T-helper 1 cell treated with Interleukin-12 subunit alpha and Interleukin-12 subunit beta and Interleukin-4 antibody, amounts not matched to agents 30 μg/mL and 1 μg/mL, for 36 hours (primary cell): ENCODE measurements around the gene IL3.

Experiments used
- H3K27ac Mint-ChIP-seq: one replicate; pipeline ENCODE4 v1.8.0; 2021; ENCODE audit warnings: mild to moderate bottlenecking, mixed read lengths
- H3K27me3 Mint-ChIP-seq: one replicate; pipeline ENCODE4 v1.8.0; 2021; ENCODE audit warnings: low read depth, mixed read lengths
- H3K36me3 Mint-ChIP-seq: one replicate; pipeline ENCODE4 v1.8.0; 2021; ENCODE audit warnings: low read depth, mixed read lengths
- H3K4me1 Mint-ChIP-seq: one replicate; pipeline ENCODE4 v1.8.0; 2021; ENCODE audit warnings: low read depth, mixed read lengths
- H3K4me3 Mint-ChIP-seq: one replicate; pipeline ENCODE4 v1.8.0; 2021; ENCODE audit warnings: mild to moderate bottlenecking, moderate library complexity, mixed read lengths
- H3K9me3 Mint-ChIP-seq: one replicate; pipeline ENCODE4 v1.8.0; 2021; ENCODE audit warnings: mixed read lengths

The IL3 gene

DNA sequence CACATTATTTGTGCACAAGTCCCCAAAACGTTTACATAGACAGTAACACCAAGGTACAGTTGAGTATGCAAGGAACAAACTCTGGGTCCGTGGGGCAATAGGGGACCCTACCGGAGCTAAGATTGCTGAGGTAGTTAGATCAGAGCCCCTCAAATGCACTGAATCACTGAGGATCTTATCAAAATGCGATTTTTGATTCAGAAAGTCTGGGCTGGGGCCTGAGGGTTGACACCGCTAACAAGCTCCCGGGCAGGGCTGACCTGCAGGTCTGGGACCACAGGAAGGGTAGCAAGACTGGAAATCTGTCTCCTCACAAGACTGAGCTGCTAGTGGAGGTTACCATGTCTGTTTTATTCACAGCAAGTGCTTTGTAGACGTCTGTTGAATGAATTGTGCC is 1.8 kb upstream of the IL3 start:
- H3K9me3 Mint-ChIP-seq, result no peaks in the 10 kb centered on the region
- no peak overlapping the region for H3K4me3 Mint-ChIP-seq
- no peak overlapping the region for H3K27ac Mint-ChIP-seq
- peaks cover 20% of the 10 kb centered on the region for H3K27me3 Mint-ChIP-seq
- no peaks in the 10 kb centered on the region for H3K36me3 Mint-ChIP-seq
- peaks cover 56% of the 10 kb centered on the region for H3K4me1 Mint-ChIP-seq

GRCh38 chr5:132059043-132059695 is 1.3 kb upstream of the IL3 start:
- Mint-ChIP-seq H3K9me3 (no peaks in the 10 kb centered on the region), H3K4me1 (peaks cover 58% of the 10 kb centered on the region), H3K36me3 (no peaks in the 10 kb centered on the region), H3K27me3 (peaks cover 18% of the 10 kb centered on the region), H3K4me3 (peak overlapping the region; percentile 19), H3K27ac (peak overlapping the region; percentile 34)

GRCh38 chr5:132059696-132060500 is 557 bp upstream of the IL3 start:
- peaks cover 59% of the 10 kb centered on the region for H3K4me1 Mint-ChIP-seq
- H3K36me3 Mint-ChIP-seq, result no peaks in the 10 kb centered on the region

DNA sequence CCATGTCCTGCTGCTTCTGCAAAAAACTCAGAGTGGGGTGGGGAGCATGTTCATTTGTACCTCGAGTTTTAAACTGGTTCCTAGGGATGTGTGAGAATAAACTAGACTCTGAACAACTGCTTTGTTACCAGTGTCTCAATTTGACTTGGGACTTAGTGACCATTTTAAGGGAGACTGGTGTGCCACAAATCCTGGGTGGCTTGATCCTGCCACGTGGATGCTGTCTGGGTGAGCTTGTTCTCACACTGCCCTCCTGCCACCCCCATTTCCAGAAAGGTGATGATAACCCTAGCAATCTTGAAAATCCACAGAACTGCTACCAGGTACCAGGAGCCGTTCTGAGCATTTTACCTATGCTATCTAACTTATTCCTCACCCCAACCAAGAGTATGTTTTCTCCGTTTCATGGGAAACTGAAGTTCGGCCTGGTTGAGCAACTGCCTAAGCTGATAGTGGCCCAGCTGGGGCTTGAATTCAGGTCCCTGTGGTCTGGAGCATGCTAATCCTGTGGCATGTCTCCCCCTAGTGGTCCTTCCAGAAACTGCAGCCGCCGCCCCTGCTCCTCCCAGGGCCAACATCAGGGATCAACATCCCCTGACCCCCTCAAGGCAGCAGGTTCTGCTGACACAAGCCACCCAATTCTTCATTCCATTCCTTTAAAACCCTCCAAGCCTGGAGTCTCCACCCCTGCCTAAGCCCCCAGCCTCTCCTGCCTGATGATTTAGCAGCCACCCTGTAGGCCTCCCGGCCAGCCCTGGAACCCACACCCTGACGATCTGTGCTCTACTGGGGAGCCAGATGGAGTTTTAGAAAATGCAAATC is 2.8 kb downstream of the IL3 start:
- peaks cover 53% of the 10 kb centered on the region for H3K4me1 Mint-ChIP-seq
- peaks cover 3% of the 10 kb centered on the region for H3K36me3 Mint-ChIP-seq
- H3K27ac Mint-ChIP-seq, result peak overlapping the region; percentile 33

More at GRCh38 chr5:132059696-132060500, 557 bp upstream of the IL3 start:
- Mint-ChIP-seq H3K27me3 (peaks cover 11% of the 10 kb centered on the region), H3K4me3 (no peak overlapping the region), H3K9me3 (no peaks in the 10 kb centered on the region), H3K27ac (no peak overlapping the region)

DNA sequence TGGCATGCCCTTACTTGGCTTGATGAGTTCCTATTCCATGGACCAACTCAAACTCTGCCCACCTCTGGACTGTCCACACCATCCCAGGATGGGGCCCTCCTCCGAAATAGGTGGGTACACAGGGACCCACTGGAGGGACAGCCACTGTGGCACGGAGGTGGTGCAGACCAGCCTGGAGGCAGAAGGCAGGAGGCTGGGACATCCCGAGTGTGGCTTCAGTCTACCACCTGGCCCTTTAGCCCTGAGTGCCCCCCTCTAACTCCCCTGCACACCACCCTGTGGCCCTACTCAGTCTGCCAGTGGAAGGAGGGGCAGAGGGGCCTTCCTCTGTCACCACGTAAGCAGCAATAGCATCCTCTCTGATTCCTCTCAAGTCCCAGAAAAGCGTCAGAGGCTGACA is 3.7 kb downstream of the IL3 start:
- Mint-ChIP-seq H3K4me1 (peaks cover 55% of the 10 kb centered on the region), H3K36me3 (peaks cover 6% of the 10 kb centered on the region), H3K27ac (no peak overlapping the region), H3K27me3 (no peaks in the 10 kb centered on the region), H3K9me3 (no peaks in the 10 kb centered on the region), H3K4me3 (no peak overlapping the region)

More for the DNA sequence above, 2.8 kb downstream of the IL3 start:
- no peaks in the 10 kb centered on the region for H3K9me3 Mint-ChIP-seq
- H3K27me3 Mint-ChIP-seq, result no peaks in the 10 kb centered on the region
- H3K4me3 Mint-ChIP-seq, result no peak overlapping the region

- Mint-ChIP-seq H3K27ac (peak overlapping the region; percentile 67), H3K4me1 (peaks cover 51% of the 10 kb centered on the region), H3K36me3 (peaks cover 6% of the 10 kb centered on the region), H3K9me3 (no peaks in the 10 kb centered on the region), H3K27me3 (no peaks in the 10 kb centered on the region), H3K4me3 (no peak overlapping the region)
Observed at GRCh38 chr5:132064738-132065331, 4.4 kb downstream of the IL3 start.

GRCh38 chr5:132065351-132065937 is 5.0 kb downstream of the IL3 start:
- Mint-ChIP-seq H3K9me3 (no peaks in the 10 kb centered on the region), H3K27ac (peak overlapping the region; percentile 88), H3K4me1 (peaks cover 53% of the 10 kb centered on the region)

GRCh38 chr5:132065951-132066701 is 5.7 kb downstream of the IL3 start:
- no peak overlapping the region for H3K4me3 Mint-ChIP-seq
- peaks cover 6% of the 10 kb centered on the region for H3K36me3 Mint-ChIP-seq
- H3K27ac Mint-ChIP-seq, result peak overlapping the region; percentile 67
- no peaks in the 10 kb centered on the region for H3K27me3 Mint-ChIP-seq
- no peaks in the 10 kb centered on the region for H3K9me3 Mint-ChIP-seq
- H3K4me1 Mint-ChIP-seq, result peaks cover 54% of the 10 kb centered on the region

More at GRCh38 chr5:132065351-132065937, 5.0 kb downstream of the IL3 start:
- Mint-ChIP-seq H3K4me3 (no peak overlapping the region), H3K36me3 (peaks cover 6% of the 10 kb centered on the region), H3K27me3 (no peaks in the 10 kb centered on the region)

- H3K4me1 Mint-ChIP-seq, result peaks cover 59% of the 10 kb centered on the region
- H3K9me3 Mint-ChIP-seq, result no peaks in the 10 kb centered on the region
- peaks cover 7% of the 10 kb centered on the region for H3K36me3 Mint-ChIP-seq
- no peak overlapping the region for H3K4me3 Mint-ChIP-seq
- H3K27ac Mint-ChIP-seq, result peak overlapping the region; percentile 34
- H3K27me3 Mint-ChIP-seq, result no peaks in the 10 kb centered on the region
Observed at GRCh38 chr5:132066871-132067270, 6.4 kb downstream of the IL3 start.

DNA sequence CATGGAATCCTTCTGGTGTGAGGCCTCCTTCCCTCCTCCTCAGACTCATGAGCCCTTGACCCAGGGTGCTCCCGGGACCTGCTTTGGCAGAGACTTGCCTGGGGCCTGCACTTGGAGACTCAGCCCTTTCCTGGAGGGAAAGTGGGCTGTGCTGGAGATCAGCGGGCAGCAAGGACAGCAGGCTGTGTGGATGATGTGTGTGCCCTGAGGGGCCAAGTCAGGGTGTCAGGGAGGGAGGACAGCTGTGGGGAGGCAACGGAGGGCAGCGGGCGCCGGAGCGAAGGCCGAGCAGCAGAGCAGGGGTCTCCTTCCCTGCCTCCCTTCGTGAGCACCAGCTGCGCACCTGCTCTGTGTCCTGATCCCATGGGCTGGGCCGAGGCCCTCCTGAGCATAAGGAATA is 7.0 kb downstream of the IL3 start:
- Mint-ChIP-seq H3K27me3 (no peaks in the 10 kb centered on the region), H3K27ac (no peak overlapping the region), H3K36me3 (peaks cover 7% of the 10 kb centered on the region), H3K4me3 (no peak overlapping the region), H3K4me1 (peaks cover 61% of the 10 kb centered on the region), H3K9me3 (no peaks in the 10 kb centered on the region)

GRCh38 chr5:132067941-132068808 is 7.7 kb downstream of the IL3 start:
- no peak overlapping the region for H3K27ac Mint-ChIP-seq
- H3K4me3 Mint-ChIP-seq, result no peak overlapping the region
- no peaks in the 10 kb centered on the region for H3K27me3 Mint-ChIP-seq
- H3K4me1 Mint-ChIP-seq, result peaks cover 60% of the 10 kb centered on the region
- H3K36me3 Mint-ChIP-seq, result peaks cover 7% of the 10 kb centered on the region
- no peaks in the 10 kb centered on the region for H3K9me3 Mint-ChIP-seq

- no peaks in the 10 kb centered on the region for H3K27me3 Mint-ChIP-seq
- no peak overlapping the region for H3K4me3 Mint-ChIP-seq
- H3K4me1 Mint-ChIP-seq, result peaks cover 54% of the 10 kb centered on the region
Observed at GRCh38 chr5:132069561-132069960, 9.1 kb downstream of the IL3 start.

DNA sequence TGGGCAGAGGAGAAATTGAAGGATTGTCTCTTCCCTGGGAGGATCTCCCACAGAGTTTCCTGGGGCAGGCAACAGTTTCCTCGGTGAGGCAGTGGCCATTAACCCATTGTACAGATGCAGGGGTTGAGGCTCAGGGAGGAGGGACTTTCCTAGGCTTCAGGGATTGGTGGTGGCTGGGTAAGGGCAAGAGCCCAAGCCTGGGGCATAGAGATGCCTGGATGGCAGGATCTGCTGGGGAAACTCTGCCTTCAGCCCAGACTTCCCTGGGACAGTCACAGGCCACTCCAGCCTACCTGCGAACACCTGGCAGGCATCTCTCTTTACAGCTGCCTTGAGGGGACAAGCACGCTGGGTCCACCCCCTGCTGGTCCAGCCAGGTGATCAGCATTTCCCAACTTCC is 9.5 kb downstream of the IL3 start:
- Mint-ChIP-seq H3K27ac (peak overlapping the region; percentile 31), H3K4me1 (peaks cover 54% of the 10 kb centered on the region), H3K27me3 (no peaks in the 10 kb centered on the region), H3K36me3 (peaks cover 7% of the 10 kb centered on the region), H3K9me3 (no peaks in the 10 kb centered on the region), H3K4me3 (no peak overlapping the region)

More at GRCh38 chr5:132069561-132069960, 9.1 kb downstream of the IL3 start:
- no peaks in the 10 kb centered on the region for H3K9me3 Mint-ChIP-seq
- H3K27ac Mint-ChIP-seq, result peak overlapping the region; percentile 49
- H3K36me3 Mint-ChIP-seq, result peaks cover 7% of the 10 kb centered on the region
